Cortex of kidney (tissue), 1 donor: ENCODE results near the gene C11orf42.

ENCODE experiments used
- DNase-seq: peaks from one replicate; lab custom pipeline; 2025; lab: John Stamatoyannopoulos, UW

C11orf42 gene, protein sequence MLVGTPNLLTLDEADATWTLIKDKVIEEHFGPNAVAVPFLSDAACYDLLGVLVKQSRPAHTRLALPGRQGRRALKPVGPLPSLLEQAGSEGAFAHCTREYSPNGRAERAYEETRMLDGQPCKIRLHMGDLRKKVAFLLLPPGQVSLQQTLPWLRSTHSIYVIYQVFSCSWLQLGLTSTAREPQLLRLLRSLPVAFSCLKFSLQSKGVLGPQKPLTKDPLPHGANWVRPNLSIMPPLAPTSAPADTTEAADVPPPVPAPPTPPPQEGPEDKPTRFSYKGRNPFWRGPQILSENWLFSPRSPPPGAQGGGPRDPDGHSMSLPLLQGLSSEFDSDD

DNA sequence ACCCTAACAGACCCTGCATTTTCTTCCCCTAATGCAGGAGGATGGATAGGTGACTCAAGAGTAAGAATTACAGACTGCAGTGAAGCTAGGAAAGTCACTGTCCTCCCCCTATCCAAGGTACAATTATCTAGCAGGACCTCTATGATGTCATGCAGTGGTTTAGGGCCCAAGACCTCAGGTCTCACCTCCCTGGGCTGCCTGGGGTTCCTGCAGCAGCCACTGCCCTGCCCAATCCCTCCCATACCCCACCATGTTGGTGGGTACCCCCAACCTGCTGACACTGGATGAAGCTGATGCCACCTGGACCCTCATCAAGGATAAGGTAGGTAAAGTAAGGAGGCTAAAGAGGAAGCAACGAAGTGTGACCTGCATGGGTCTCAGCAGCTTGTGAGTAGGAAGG, at the start of gene C11orf42:
Gene C11orf42 (plus strand): TSS at position 192 of the 400 bp plus-strand sequence. CDS start 59 bp downstream, at position 251.
- no peak for DNase-seq

GRCh38 chr11:6156628-6157359, 48.6 kb upstream of the C11orf42 start:
- DNase-seq = no peak

- no peak for DNase-seq
These were observed 35.1 kb upstream of the C11orf42 start, which contains the start of gene OR52B2 for GRCh38 chr11:6170226-6170625. TSS of gene OR52B2 (minus strand) at chr11:6170326. CDS start at chr11:6170326, 0 bp downstream.

DNA sequence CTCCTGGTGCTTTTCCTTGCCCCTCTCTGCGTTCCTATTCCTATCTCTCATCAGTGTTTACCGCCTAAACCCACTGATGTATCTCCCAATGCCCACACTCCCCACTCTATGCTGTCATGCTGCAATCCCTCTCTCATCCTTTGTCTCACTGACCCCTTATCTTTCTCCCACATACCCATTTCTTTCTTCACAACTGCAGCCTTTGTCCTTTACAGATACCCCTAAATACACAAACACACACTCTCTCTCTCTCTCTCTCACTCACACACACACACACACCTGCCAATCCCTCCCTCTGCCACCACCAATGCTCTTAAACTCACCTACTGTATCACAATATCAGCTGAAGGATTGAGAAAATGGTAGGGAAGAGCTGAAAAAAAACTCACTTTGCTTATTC, 29.9 kb upstream of the C11orf42 start:
- no peak for DNase-seq

- no peak for DNase-seq
These were observed 13.6 kb upstream of the C11orf42 start for GRCh38 chr11:6191742-6192141.

DNA sequence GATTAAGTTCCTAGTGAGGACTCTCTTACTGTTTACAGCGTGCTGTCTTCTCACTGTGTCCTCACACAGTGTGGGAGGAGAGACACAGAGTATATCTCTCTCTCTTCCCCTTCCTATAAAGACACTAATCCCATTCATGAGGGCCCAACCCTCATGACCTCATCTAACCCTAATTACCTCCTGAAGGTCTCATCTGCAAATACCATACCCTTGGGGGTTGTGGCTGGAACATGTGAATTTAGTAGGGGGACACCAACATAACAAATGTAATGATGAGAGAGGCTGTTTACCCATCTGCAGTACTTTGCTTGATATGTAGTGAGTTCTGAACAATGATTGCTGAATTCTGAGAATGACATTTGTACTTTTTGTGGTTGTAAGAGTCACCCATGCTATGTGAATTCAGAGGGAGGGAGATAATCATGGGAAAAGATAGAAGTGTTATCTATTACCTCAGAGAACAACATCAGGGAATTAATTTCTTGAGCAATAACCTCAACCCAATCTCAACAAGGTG, 11.2 kb upstream of the C11orf42 start:
- no peak for DNase-seq

DNA sequence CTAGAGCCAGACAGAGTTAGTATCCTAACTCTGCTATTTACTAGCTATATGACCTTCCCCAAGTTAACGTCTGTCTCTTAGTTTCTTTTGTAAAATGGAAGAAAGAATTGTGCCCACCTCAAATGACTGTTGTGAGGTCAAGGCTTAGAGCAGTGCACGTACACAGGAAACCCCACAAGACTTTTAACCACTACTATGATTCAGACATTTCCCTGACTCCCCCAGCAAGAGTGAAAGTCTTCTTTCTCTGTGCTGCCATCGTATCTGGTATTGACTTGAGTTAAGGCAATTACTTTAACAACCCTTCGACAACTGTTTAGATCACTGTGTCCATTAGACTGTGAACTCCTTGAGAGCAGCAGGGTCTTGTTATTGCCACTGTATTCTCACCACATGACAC, 9.0 kb upstream of the C11orf42 start:
- no peak for DNase-seq

DNA sequence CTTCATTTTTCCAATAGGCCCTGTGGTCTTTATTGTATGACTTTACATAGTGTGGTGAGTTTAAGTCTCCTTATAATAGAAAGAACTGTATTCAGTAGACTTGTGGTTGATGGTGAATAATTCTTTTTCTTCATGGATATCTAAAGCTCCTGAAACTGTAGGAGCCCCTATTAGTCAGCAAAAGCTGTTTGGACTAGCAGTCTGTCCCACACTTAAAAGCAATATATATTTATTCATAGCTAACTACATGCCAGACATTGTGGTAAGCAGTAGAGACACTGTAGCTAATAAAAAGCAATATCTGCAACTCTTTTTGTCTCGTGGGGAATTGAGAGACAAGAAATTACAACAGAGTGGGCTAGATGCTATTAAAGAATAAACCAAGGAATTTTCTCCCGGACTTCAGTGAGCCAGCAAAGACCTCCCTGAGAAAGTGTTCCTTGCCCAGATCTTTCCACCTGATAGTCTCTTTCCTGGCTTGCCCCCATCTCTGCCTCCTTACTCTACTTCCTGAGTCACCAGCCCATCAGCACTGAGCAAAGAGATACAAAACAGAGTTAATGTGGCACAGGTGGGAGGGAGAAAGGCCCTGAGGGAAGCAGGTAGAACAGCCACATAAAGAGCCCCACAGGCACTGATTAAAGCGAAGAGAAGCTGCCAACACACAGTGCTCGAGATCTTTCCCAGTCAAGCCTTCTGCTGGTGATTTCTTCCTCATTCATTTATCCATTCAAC, 7.7 kb upstream of the C11orf42 start:
- no peak for DNase-seq

GRCh38 chr11:6199174-6199810, 6.1 kb upstream of the C11orf42 start, which contains the start of gene OR52W1:
TSS of gene OR52W1 (plus strand) at chr11:6199224. CDS start at chr11:6199224, 0 bp downstream.
- DNase-seq = no peak

GRCh38 chr11:6200975-6201374, 4.4 kb upstream of the C11orf42 start:
- DNase-seq = no peak

GRCh38 chr11:6201481-6201880, 3.9 kb upstream of the C11orf42 start:
- no peak for DNase-seq

DNA sequence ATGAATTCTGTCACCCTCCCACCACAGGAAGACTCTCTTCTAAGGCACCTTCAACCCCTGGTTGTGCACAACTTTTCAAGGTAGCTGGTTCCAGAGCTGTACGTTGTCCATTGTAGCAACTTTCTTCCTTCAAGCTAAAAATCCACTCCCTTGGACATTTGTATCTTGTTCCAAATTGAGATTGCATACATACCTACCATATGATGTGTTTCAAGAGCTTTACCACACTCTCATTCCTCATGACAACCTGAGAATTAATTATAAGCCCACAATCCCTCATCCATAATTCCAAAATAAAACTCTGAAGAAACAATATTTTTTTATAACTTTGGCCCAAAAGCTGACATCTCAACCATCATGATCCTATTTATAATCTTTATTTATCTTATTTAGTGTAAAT, 3.3 kb upstream of the C11orf42 start:
- DNase-seq = no peak

- no peak for DNase-seq
These were observed 2.0 kb upstream of the C11orf42 start for GRCh38 chr11:6203327-6203726.

DNA sequence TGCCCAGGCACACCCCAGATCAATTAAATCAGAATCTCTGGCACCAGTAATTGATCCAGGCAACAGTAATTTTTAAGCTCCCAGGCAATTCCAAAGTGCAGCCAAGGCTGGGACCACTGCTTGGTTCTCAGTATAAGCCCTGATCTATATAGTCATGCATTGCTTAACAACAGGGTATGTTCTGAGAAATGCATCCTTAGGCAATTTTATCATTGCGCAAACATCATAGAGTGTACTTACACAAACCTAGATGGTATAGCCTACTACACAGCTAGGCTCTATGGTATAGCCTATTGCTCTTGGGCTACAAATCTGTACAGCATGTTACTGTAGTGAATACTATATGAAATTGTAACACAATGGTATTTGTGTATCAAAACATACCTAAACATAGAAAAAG, 651 bp upstream of the C11orf42 start:
- DNase-seq = no peak

- DNase-seq = no peak
These were observed 1.3 kb downstream of the C11orf42 start for GRCh38 chr11:6206456-6207180.

- DNase-seq = no peak
These were observed 4.4 kb downstream of the C11orf42 start for GRCh38 chr11:6209801-6210200.

DNA sequence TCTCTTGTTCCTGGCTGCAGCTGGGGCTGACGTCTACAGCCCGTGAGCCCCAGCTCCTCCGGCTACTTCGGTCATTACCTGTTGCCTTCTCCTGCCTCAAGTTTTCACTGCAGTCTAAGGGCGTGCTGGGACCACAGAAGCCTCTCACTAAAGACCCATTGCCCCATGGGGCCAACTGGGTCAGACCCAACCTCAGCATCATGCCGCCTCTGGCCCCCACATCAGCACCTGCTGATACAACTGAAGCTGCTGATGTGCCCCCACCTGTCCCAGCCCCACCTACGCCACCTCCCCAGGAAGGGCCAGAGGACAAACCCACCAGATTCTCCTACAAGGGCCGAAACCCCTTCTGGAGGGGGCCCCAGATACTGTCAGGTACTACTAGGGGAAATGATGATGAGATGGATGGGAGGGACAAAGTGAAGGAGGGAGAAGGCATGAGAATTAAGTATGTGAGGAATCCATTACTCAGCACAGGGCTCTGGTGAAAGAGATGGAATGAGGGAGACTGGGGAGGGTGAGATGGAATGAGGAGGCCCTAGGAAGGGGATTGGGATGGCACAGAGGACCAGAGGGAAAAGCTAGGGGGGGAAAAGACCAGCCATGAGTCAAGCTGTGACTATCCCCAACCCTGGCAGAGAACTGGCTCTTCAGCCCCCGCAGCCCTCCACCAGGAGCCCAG, 5.1 kb downstream of the C11orf42 start:
- DNase-seq = no peak

DNA sequence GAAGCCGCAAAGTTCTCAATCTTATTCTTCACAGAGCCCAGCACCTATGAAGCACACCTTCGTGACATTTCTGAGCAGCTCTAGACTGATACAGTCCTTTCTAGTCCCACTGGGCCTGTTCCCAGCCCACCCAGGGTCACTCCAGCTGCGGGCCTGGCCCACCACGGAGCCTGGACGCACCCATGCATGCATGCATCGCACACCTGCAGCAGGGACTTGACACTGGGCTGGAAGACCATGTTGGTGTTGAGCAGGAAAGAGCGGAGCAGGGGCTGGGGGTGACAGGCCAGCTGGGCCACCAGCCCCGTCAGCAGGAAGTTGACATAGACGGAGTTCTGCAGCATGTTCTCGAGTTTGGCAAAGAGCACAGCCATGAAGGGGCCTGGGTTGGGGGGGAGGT, 9.2 kb downstream of the C11orf42 start:
- DNase-seq = no peak

DNA sequence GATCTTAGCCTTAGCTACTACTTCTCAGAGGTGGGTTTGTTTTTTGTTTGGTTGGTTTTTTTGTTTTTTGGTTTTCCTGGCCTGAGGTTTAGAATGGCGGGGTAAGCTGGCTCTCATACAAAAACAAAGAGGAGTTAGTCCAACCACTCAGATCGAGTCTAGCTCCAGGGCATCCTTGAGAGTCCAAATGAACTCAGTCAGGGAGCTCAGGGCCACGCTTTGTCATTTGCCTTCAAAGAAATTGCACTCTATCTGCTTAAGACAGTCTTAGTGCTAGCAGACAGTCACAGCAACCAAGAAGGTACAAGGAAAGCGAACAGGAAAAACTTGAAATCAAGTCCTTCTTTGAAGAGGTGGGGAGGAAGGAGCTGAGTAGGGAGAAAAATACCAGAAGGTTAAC, 11.1 kb downstream of the C11orf42 start:
- DNase-seq = no peak

- DNase-seq = no peak
These were observed 12.4 kb downstream of the C11orf42 start for GRCh38 chr11:6217722-6218121.

DNA sequence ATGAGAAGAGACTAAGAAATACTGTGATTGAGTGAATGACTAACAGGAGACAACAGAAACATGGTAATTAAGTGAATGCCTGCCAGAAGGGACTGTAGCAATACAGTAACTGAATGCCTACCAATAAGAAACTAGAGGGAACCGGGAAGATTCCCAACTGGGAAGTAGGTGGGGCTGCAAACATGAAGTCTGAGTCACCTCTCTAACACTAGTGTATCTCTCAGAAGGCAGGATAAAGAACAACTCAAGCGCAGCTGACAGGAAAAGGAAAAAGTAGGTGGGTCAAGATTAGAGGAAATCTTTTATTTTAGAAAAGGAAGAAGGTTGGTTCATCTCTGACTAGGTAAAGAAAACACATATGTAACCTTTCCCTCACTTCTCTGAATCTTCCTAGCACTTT, 14.0 kb downstream of the C11orf42 start:
- DNase-seq = no peak
